HG03159 (cell line): ENCODE measurements around the gene SLC35E1.
A peak's percentile ranks its signal among the peaks of the same experiment; 100 is the strongest.

Experiments used
- ATAC-seq: cut with Tn5 transposase; IDR thresholded peaks from one replicate; pipeline ENCODE4 v1.9.1; 2021; ENCODE audit warnings: mild to moderate bottlenecking, moderate library complexity; ENCODE audit not compliant: unreplicated experiment

The SLC35E1 gene

DNA sequence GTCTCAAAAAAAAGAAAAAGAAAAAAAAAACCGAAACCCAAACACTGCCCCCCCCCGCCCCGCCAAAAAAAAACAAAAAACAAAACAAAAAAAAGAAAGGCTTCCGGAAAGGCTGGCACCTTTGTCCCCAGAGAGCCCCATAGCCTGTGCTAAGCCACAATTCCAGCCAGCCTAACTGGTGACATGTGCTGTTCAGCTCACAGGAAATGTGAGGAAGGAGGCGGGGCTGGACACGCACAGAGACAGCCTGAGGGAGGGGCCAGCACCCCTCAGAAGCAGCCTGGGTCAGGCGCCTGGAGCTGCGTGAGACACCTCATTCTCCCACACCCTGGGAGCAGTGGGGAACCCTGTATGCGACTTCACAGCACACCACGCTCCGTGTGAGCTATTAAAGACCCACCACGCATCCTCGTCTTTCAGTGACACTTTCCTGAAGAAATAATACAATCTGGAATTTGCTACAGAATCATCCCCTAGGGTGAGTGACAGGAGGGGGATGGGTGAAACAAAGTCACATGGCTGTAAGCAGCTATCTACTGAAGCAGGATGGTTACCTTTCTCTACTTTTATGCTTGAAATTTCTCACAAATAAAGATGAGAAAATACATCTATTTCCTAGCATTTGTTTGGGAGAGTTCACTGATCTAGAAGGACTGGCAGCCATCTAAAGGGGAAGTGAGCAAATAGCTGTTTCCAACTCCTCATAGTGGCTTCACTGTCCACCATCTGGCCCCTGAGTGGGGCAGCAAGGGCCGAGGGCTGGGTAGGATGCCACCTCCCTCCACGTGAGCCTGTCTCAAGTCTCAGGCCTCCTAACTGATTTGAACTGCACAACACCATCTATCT is 12.3 kb upstream of the SLC35E1 start:
- peak; percentile 50 for ATAC-seq

DNA sequence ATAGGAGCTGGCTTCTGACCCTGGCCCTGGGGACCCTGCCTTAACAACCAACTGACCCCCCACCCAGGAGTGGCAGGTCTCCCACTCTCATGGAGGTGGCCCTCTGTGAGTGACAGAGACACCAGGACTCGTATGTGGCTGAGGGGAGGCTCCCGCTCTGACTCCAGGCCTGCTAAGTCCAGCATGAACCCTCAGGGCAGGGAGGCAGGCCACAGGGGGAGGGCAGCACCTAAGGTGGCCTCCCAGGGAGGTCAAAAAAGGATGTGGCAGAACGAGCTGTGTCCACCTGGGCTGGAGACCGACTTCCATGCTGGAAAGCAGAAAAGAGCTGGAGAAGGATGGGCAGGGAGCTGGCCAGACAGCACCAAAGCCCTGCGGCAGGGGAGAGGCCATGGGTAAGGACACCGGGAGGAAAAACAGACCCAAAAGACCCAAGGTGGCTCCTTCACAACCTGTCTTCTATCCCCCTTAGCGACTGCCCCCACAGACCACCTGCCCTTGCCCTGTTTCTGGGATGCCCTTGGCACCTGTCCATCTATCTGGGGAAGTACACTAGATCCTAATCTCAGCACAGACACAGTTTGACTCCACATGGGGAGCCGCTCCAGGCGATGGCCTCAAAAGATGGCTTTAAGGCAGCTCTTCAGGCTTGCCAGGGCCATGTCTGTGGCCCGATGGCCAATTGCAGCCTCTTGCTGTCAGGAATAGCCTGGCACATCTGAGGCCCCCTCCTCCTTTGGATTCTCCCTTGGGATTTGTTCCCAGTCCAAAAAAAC is 10.5 kb upstream of the SLC35E1 start:
- ATAC-seq: no peak

DNA sequence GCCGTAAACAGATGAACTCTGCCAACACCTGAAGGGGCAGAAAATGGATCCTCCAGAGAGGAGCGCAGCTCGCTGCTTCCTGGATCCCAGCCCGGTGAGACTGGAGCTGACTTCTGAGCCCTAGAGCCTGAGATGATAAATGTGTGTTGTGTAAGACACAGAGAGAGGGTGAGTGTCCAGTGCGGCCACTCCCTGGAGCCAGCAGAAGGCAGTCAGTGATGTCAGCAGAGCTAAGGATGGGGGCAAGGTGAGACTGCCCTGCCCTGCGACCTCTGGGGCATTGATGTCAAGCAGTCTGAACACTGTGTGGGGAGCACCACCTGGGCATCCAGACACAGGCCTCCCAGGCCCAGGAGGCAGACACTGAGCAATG is 9.7 kb upstream of the SLC35E1 start:
- ATAC-seq: no peak

GRCh38 chr19:16581145-16581970 is 9.1 kb upstream of the SLC35E1 start:
- ATAC-seq: no peak

DNA sequence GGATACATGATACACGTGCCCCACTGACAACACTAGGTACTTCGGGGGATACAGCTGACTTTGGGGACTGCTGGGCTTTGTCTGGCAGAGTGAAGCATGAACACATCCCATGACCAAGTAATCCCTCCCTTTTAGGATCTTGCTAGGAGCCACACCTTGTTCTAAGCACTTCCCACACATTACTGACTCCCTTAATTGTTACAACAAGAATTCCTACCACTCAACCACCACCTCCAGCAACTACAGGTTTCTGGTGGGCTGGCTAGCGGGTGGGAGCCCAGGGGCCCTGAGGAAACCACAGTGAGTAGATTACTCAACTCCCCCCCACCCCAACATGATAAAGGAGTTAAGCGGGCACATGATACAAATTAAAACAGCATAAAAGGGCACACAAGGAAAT is 7.2 kb upstream of the SLC35E1 start:
- no peak for ATAC-seq

- ATAC-seq: no peak
Observed at GRCh38 chr19:16577531-16577985, 5.3 kb upstream of the SLC35E1 start.

GRCh38 chr19:16576690-16577530 is 4.7 kb upstream of the SLC35E1 start:
- no peak for ATAC-seq

DNA sequence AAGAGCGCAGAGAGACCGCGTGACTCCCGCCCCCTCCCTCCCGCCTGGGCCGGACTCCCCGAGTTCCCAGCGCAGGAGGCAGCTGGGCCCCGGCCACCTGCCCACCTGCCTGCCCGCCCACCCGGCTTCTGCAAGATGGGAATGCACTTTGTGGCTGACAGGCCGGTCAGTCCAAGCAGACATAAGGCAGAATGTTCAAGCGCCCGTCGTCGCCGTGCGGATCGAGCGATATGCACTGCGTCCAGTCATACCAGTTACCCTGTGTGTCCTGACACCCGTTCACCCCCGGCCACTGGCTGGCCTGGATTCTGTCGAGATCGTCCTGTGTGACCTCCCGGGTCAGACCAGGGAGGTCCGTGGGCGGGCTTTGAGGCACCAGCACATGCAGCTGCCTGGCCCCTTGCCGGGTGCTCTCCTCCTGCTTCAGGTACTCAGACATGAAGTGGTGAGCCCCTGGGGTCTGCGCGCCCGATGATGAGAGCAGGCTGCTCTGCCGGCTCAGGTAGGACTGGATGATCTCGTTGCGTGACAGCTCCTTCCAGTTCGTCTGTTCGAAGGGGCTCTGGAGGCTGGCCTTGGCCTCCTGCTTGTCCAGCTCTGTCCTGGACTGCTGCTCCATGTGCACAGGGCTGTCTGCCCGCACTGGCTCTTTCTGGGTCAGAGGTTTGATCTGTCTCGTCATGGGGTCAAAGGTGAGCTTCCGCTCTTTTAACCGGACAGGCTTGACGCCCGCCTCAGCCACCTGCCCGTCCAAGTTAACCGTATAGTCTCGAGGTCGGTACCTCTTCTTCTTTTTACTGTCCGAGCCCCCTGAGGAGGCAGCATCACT is 3.9 kb upstream of the SLC35E1 start:
- no peak for ATAC-seq

DNA sequence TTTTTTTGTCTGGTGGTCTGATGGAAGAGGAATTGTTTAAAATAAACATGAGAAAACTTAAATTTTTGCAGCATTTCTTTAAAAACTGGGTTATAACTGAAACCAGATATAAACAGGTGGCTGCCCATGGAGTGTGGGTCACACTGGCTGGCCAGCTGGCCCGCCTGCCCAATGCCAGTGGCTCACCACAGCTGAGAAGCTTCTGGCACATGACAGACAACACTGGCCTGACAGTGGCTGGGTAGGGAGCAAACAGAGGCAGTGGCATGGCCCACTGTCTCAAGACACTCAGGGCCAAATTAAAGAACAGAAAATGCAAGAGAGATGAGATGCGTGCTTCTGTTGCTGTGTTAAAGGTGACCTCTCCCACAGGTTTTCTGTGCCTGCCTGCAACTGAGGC is 3.1 kb upstream of the SLC35E1 start:
- ATAC-seq: no peak

- ATAC-seq: no peak
Observed at GRCh38 chr19:16573925-16574324, 1.7 kb upstream of the SLC35E1 start.

- no peak for ATAC-seq
Observed at GRCh38 chr19:16573296-16573695, 1.1 kb upstream of the SLC35E1 start.

- peak; percentile 34 for ATAC-seq
Observed at GRCh38 chr19:16571822-16572331, 338 bp downstream of the SLC35E1 start.

DNA sequence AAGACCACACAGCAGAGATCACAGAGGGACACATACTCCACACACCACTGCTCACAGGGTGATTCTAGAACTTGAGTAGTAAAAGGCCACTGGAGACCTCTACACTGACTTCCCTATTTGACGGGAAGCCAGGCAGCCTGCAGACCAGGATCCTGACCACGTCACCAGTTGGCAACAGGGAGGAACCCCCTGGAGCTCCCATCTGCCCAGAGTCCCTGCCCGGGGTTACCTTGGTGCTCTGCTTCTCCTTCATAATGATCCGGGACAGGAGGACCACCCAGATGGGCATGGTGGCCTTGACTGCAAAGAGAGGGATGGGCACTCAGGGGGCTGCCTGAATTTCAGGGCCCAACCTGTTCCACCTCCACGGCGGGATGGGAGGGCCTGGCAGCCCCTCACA is 932 bp downstream of the SLC35E1 start:
- no peak for ATAC-seq

GRCh38 chr19:16569609-16570320 is 2.5 kb downstream of the SLC35E1 start:
- no peak for ATAC-seq

- no peak for ATAC-seq
Observed at GRCh38 chr19:16566702-16567101, 5.5 kb downstream of the SLC35E1 start.

GRCh38 chr19:16566161-16566560 is 6.1 kb downstream of the SLC35E1 start:
- ATAC-seq: no peak

- ATAC-seq: no peak
Observed at GRCh38 chr19:16564842-16565241, 7.4 kb downstream of the SLC35E1 start.

DNA sequence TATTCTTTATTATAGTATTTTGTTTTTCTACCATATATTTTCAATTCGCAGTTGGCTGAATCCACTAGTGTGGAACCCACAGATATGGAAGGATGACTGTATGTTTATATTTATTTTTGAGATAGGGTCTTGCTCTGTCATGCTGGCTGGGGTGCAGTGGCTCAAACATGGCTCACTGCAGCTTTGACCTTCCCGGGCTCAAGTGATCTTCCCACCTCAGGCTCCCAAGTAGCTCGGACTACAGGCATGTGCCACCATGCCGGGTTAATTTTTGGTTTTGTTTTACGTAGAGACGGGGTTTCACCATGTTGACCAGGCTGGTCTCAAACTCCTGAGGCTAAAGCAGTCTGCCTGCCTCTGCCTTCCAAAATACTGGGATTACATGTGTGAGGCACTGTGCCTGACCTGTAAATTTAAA is 9.6 kb downstream of the SLC35E1 start:
- ATAC-seq: no peak

DNA sequence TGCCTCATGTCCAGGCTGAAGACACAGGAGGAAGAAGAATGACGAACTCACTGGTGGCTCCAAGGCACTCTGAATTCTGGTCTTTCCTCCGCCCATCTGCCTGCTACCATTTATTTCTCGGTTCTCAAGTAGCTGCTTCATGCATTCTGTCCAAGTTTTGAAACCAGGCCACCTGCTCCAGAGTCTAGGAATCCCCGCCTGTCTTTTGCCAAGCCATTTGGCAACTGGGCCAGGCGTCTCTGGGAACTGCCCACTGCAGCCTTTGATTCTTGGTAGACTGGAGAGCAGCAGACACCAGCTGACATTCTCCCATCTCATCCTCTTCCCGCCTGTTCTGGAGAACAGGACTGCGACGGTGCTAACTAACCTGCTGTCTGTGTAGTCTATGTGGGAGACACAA is 10.8 kb downstream of the SLC35E1 start:
- no peak for ATAC-seq
